Glomerular visceral epithelial cell (primary cell): ENCODE results near the gene AGAP6.
"Not testable (repeated sequence)": the region's sequence is repeated elsewhere in the genome, so short reads cannot be mapped to it uniquely, and the experiment has no call there.

Experiments used
- DNase-seq: peaks from one replicate; pipeline ENCODE4 v3.0.0-alpha.2; 2016; ENCODE audit errors: extremely low spot score

Gene AGAP6

GRCh38 chr10:50024716-50025383, 36.6 kb downstream of the AGAP6 start:
- DNase-seq, result not testable (repeated sequence)

- DNase-seq, result no peak
These were observed 37.4 kb downstream of the AGAP6 start for GRCh38 chr10:50025627-50026026.

GRCh38 chr10:50027195-50027594, 39.0 kb downstream of the AGAP6 start:
- no peak for DNase-seq

- peak; percentile 33 for DNase-seq
These were observed 45.3 kb downstream of the AGAP6 start for GRCh38 chr10:50033481-50033880.

GRCh38 chr10:50035337-50035736, 47.1 kb downstream of the AGAP6 start:
- DNase-seq, result peak; percentile 6

GRCh38 chr10:50044941-50045664, 56.9 kb downstream of the AGAP6 start:
- DNase-seq, result no peak

GRCh38 chr10:50046457-50046856, 58.3 kb downstream of the AGAP6 start:
- not testable (repeated sequence) for DNase-seq

- DNase-seq, result not testable (repeated sequence)
These were observed 59.4 kb downstream of the AGAP6 start for GRCh38 chr10:50047594-50047993.

GRCh38 chr10:50051995-50052660, 63.9 kb downstream of the AGAP6 start:
- DNase-seq, result peak; percentile 49

- DNase-seq, result not testable (repeated sequence)
These were observed 64.7 kb downstream of the AGAP6 start for GRCh38 chr10:50052778-50053376.

- not testable (repeated sequence) for DNase-seq
These were observed 67.5 kb downstream of the AGAP6 start for GRCh38 chr10:50055494-50056292.

- not testable (repeated sequence) for DNase-seq
These were observed 68.4 kb downstream of the AGAP6 start for GRCh38 chr10:50056654-50057053.

- DNase-seq, result not testable (repeated sequence)
These were observed 70.5 kb downstream of the AGAP6 start for GRCh38 chr10:50058727-50059126.

- not testable (repeated sequence) for DNase-seq
These were observed 71.7 kb downstream of the AGAP6 start for GRCh38 chr10:50059946-50060345.
